HG03558 (cell line): Measurements from ENCODE around the gene CTSS.
A peak's percentile ranks its signal among the peaks of the same experiment; 100 is the strongest.
"Not testable (repeated sequence)": the region's sequence is repeated elsewhere in the genome, so short reads cannot be mapped to it uniquely, and the experiment has no call there.

Experiments
- ATAC-seq: cut with Tn5 transposase; IDR thresholded peaks from one replicate; pipeline ENCODE4 v1.9.1; 2021; ENCODE audit warnings: moderate number of reproducible peaks; ENCODE audit not compliant: unreplicated experiment; ENCODE audit errors: extremely low read depth

The CTSS gene

GRCh38 chr1:150765296-150765976 is at the start of gene CTSS:
Gene CTSS, minus strand, starts transcription at chr1:150765778. Its CDS starts 1,015 bp downstream, at chr1:150764763.
- peak; percentile 67 for ATAC-seq

DNA sequence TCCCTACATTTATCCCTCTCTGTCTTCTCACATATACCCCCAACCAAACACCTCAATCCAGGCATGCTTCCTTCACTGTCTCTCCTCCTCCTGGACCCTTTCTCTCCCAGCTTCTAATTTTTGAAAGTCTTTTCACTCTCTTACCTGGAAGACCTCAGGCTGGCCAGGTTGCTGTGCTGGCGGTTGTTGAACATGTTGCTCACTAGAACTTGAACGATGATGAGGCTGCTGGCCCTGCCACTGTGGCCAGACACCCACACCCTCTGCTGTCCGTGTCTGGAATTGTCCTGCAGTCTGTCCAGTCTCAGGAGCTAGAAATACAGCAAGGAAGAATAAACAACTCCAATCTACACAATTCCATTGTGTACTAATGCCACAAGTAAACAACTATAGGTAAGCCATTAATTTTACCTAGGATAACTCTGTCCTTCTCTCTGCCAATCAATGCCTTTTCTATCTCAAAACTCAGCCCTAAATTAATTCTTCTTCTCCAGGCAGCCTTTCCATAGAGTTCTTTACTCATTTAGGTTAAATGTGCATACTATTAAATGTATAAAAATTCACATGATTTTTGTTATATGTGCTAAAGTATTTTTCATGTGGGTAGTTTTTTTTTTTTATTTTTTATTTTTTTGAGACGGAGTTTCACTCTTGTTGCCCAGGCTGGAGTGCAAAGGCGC is 47.6 kb upstream of the CTSS start:
- ATAC-seq, result no peak

GRCh38 chr1:150810958-150811659 is 45.5 kb upstream of the CTSS start:
- no peak for ATAC-seq

DNA sequence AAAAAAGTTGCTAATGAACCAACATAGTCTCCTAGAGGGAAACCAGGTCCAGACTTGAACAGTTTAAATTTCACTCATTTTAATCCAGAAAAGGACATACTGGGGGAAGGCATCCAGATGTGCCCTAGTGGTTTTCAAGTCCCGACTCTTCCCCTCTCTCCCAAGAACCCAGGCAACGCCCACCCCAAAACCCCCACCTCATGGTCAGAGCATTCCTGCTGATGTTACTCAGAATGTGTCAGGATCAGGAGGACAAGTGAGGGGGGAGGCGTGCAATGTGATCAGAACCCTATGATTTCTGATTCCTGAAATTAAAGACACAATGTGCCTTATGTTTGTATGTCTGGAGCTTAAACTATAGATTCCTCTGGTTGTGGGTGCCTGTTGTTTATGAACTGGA is 44.1 kb upstream of the CTSS start:
- ATAC-seq, result no peak

GRCh38 chr1:150808846-150809245 is 43.3 kb upstream of the CTSS start:
- ATAC-seq, result no peak

- no peak for ATAC-seq
Measured at GRCh38 chr1:150808121-150808520, 42.5 kb upstream of the CTSS start, which contains the start of gene CTSK. Gene CTSK, minus strand, starts transcription at chr1:150808260. Its CDS starts 1,455 bp downstream, at chr1:150806805.

GRCh38 chr1:150807249-150808023 is 41.9 kb upstream of the CTSS start:
- no peak for ATAC-seq

DNA sequence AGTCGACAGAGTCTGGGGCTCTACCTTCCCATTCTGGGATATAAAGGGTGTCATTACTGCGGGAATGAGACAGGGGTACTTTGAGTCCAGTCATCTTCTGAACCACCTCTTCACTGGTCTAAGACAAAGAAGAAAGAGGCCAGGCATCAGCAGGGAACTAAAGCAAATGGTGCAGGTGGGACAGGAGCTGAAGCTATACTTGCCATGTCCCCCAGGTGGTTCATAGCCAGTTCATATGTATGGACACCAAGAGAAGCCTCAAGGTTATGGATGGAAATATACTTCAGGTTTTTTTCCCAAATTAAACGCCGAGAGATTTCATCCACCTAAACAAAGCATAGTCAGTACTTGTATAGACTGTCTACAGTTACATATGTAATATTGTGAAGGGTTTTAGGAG is 40.3 kb upstream of the CTSS start:
- no peak for ATAC-seq

GRCh38 chr1:150804671-150805070 is 39.1 kb upstream of the CTSS start:
- ATAC-seq, result no peak

GRCh38 chr1:150799089-150799488 is 33.5 kb upstream of the CTSS start:
- no peak for ATAC-seq

DNA sequence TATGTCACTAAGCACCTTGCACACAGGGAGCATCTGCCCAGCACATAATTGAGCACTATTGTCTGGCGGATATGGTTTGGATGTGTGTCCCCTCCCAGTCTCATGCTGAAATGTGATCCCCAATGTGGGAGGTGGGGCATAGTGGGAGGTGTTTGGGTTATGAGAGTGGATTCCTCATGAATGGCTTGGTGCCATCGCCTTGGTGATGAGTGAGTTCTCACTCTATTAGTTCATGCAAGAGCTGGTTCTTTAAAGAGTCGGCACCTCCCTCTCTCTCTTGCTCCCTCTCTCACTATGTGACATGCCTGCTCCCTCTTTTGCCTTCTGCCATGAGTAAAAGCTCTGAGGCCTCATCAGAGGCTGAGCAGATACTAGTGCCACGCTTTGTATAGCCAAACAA is 32.9 kb upstream of the CTSS start:
- no peak for ATAC-seq

DNA sequence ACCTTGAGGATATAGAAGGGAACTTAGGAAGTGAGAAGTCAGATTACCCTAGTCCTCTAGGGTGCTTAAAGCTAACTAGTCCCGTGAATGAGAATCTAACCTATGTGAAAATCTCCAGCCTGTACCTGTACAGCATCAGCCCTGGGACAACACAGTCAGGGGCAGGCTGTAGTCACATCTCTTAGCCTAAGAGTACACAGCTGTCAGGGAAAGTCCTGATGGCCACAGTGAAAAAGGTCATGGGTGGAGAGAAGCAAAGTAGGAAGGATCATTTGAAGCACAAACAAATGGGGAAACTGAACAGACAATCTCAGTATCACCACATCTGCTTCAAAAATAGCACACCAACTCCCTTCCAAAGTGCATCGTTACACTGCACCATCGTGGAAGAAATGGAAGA is 30.8 kb upstream of the CTSS start:
- no peak for ATAC-seq

- ATAC-seq, result not testable (repeated sequence)
Measured at GRCh38 chr1:150793778-150794177, 28.2 kb upstream of the CTSS start.

DNA sequence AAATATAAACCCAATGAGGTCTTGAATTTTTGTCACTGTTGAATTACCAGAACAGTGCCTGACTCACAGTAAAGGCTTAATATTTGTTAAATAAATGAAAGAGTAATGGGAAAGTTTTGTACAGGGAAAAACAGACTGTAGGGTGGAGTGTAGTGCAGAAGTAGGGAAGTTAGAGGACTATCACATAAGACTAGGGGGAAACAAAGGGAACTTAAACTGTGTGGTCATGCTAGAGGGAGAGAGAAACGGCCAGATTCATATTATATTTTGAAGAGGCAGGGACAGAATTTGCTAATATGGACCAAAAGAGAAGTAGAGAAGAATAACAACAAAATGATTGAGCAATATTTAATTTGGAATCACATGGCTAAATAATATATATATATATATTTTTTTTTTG is 27.6 kb upstream of the CTSS start:
- ATAC-seq, result no peak

GRCh38 chr1:150791585-150791984 is 26.0 kb upstream of the CTSS start:
- no peak for ATAC-seq

DNA sequence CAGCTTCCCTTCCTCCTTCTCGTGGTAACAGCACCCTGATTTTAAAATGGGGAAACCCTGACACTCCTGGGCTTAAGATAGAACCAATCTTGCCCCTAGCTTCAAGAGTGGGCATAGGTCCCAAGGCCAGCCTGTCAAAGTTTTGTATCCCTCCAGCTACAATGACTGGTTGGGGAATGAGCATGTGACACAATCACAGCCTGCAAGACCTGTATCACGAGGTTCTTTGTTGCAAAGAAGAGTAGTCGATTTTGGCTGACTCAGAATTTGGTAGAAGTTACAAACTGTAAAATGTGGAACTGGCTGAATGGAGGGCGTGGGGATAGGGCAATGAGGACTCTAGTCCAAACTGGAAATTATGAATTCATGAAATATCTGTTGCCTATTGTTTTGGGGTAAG is 23.8 kb upstream of the CTSS start:
- no peak for ATAC-seq

GRCh38 chr1:150788946-150789345 is 23.4 kb upstream of the CTSS start:
- ATAC-seq, result no peak

GRCh38 chr1:150787455-150787854 is 21.9 kb upstream of the CTSS start:
- ATAC-seq, result no peak

DNA sequence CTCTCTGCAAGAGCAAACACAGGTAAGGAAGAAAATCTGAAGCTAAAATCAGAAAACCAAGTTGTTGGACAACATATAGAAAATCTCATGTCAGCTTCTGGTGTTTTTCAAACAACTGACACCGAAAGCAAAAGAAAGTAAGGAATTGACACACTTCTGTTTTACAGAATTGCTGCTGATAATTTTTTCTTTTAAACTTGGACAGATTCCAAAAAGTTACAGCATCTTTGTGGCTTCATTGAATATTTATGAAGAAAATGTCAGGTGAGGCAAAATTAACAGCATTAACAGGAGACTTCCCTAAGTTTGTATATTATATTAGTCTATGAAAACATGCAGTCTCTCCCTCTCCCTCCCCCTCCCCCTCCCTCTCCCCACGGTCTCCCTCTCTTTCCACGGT is 14.9 kb upstream of the CTSS start:
- no peak for ATAC-seq

DNA sequence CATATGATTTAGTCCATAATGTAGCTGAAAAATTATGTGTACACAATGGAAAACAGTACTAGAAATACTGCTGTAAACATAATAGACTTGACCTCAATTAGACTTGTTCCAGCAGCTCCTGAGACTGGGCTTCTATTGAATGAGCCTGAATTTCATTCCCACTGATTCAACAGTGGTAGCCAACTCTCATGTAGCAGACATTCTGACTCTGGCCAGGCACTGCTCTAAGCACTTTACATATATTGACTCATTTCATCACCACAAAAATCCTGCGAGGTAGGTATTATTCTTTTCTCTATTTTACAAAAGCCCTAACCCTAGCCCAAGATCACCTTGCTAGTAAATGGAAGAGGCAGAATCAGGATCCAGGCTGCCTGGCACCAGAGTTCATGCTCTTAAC is 12.8 kb upstream of the CTSS start:
- no peak for ATAC-seq

GRCh38 chr1:150777544-150777943 is 12.0 kb upstream of the CTSS start:
- no peak for ATAC-seq
